NCI-H774 (cell line): ENCODE data around the gene LYSMD3.

Source experiments
- DNase-seq: peaks from one replicate; lab custom pipeline; 2025; lab: John Stamatoyannopoulos, UW

Gene LYSMD3

GRCh38 chr5:90479611-90480385, 49.6 kb downstream of the LYSMD3 start:
- DNase-seq = no peak

DNA sequence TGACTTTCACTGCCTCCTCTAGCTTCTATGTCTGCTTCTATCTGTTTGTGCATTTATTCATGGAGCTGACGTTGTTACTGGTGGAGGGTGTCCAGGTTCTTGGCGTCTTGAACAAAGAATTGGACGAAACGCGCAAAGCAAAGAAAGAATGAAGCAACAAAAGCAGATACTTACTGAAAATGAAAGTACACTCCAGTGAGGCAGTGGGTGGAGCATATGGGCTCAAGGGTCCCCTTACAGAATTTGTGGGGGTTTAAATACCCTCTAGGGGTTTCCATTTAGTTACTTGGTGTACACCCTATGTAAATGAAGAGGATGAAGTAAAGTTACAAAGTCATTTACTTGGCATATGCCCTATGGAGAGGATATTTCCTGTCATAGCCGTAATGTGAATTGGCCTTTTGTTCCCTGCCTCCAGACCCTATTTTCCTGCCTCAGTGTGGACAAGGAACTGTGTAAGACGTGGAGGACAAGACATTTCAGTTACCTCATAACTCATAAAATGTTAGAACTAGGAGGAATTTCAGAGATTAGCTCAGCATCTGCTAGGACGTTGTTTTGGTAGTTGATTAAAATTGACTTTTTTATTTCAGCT, 51.7 kb downstream of the LYSMD3 start:
- no peak for DNase-seq

- DNase-seq = no peak
Observed at GRCh38 chr5:90477073-90477472, 52.3 kb downstream of the LYSMD3 start.

DNA sequence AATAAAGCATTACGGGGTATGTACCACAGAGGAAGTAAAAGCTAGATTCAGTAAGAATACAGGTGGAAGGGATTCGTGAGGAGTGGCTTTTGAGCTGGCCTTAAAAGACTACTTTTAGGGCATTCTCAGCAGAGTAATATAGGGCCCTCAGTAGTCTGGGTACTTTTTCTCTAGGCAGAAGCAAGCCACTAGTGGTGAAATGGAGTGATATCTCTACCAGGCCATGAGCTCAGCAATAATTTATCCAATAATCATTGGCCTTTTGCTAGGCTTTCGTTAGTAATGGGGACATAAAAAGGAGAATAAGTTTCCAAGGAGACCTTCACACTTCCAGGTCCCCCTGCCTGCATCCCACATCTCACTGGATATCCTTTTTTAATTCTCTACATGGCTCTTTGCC, 53.0 kb downstream of the LYSMD3 start:
- DNase-seq = no peak

DNA sequence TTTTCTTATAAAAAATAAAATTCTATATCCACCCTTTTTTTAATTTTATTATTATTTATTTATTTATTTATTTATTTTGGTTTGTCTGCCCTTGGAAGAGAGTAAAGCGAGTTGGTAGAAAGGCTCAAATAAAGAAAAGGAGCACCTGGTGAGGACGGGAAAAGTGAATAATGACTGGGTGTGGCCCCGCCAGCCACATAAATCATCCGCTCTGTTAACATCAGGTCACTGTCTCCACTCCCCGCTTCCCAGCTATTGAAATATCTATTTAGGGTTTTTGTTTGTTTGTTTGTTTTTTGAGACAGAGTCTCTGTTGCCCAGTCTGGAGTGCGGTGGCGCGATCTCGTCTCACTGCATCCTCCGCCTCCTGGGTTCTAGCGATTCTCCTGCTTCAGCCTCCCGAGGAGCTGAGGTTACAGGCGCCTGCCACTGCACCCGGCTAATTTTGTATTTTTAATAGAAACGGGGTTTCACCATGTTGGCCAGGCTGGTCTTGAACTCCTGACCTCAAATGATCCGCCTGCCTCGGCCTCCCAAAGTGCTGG, 53.9 kb downstream of the LYSMD3 start:
- no peak for DNase-seq

DNA sequence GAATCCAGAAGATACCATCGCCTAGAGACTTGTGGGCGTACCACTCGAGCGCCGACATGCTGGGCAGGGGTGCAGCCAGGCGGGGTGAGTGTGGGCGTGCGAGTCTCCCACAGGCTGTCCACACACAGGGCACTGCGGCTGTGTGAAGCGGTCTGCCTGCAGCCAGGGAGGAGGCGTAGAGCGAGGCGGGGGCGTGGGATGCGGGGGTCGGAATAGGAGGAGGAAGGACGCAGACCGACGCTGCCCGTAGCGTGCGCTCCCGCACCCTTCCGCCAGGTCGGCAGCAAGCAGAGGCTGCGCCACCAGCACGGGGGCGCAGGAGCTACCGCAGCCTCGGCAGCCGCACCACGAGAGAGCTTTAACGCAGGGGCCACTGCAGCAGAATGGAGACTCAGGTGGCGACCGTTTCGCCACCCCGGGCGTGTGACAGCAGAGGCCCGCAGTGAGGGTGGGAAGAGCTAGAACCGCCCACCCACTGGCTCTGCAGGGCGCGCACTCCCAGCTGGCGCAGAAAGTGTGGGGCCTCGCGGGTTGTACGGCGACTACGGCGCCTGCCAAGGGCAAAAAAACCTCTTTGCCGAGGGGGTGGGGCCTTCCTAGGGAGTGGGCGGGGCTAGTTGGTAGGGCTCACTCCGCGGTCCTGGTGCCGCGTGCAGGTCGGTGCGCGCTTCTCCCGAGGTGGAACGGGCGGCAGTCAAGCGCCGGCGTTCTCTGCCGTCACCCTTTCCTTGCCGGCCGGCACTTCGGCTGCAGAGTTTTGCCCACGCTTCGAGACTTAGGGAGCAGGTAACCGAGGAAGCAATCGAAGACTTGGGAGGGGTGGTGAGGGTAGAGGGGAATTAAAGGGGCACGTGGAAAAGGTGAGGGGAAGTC, 54.9 kb downstream of the LYSMD3 start, which contains the start of the genes MBLAC2 and POLR3G:
TSS of gene MBLAC2 (minus strand) at position 537 of the 873 bp plus-strand sequence. CDS start at position 58, 479 bp downstream.
TSS of gene POLR3G (plus strand) at position 630 of the 873 bp plus-strand sequence. CDS start 10,704 bp downstream, outside the sequence.
- peak; percentile 92 for DNase-seq

DNA sequence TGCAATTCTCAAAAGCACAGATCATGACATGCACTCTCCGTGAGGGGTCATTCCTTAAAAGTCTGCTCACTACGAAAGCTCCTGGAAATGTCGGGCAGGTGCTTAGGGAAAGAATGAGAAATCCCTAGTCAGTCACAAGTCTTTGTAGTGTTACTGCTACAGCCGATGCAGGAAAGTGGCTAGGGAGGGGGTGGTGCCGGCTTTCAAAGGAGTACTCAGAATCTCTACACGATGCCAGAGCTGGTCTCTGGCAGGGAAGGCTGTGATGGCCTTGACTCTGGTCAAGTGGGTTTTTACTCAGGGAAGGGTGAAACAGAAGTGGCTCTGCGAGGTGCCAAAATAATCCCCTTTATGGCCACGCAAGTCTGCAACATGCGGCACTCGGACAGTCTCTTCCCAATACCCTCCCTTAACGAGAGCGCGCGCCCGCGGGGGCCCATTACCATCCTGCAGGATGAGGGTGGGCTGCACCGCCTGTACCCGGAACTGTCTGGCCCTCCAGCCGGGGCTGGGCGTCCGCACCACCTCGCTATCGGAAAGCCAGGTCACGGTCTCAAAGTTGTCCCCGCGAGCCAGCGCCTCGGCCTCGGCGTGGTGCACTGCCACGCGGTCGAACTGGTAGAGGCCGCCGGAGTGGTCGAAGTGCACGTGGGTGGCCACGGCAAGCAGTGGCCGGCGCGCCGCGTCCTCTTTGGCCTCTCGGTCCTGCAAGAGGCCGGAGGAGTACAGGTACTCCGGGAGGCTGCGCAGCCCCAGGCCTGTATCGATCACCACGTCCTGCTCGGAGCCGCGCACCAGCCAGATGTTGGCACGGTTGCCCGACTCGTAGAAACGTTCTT, 55.8 kb downstream of the LYSMD3 start:
- DNase-seq = no peak

- no peak for DNase-seq
Observed at GRCh38 chr5:90472783-90473395, 56.5 kb downstream of the LYSMD3 start.
